Stimulated activated CD8-positive, alpha-beta memory T cell treated with anti-CD3 and anti-CD28 coated beads, Interleukin-15, amount 100 ng/mL, for 24 hours (primary cell): ENCODE measurements around the gene CTAGE1.
"Not testable (repeated sequence)": the region's sequence is repeated elsewhere in the genome, so short reads cannot be mapped to it uniquely, and the experiment has no call there.

Source experiments
- DNase-seq: peaks from one replicate; pipeline ENCODE4 v3.0.0-alpha.2; 2020; ENCODE audit warnings: low read depth

Gene CTAGE1

GRCh38 chr18:22434973-22435608 is 17.4 kb upstream of the CTAGE1 start:
- no peak for DNase-seq

- no peak for DNase-seq
These were observed 16.2 kb upstream of the CTAGE1 start for GRCh38 chr18:22433956-22434355.

- no peak for DNase-seq
These were observed 15.0 kb upstream of the CTAGE1 start for GRCh38 chr18:22432657-22433137.

GRCh38 chr18:22429564-22429963 is 11.8 kb upstream of the CTAGE1 start:
- no peak for DNase-seq

- DNase-seq = no peak
These were observed 11.0 kb upstream of the CTAGE1 start for GRCh38 chr18:22428672-22429071.

GRCh38 chr18:22427822-22428549 is 10.3 kb upstream of the CTAGE1 start:
- no peak for DNase-seq

GRCh38 chr18:22424565-22424963 is 6.8 kb upstream of the CTAGE1 start:
- DNase-seq = no peak

- no peak for DNase-seq
These were observed 6.3 kb upstream of the CTAGE1 start for GRCh38 chr18:22423878-22424564.

GRCh38 chr18:22422909-22423548 is 5.3 kb upstream of the CTAGE1 start:
- DNase-seq = no peak

GRCh38 chr18:22420652-22421051 is 2.9 kb upstream of the CTAGE1 start:
- no peak for DNase-seq

GRCh38 chr18:22412176-22412911 is 5.4 kb downstream of the CTAGE1 start:
- DNase-seq = no peak

- no peak for DNase-seq
These were observed 6.3 kb downstream of the CTAGE1 start for GRCh38 chr18:22411446-22411845.

GRCh38 chr18:22410126-22410525 is 7.6 kb downstream of the CTAGE1 start:
- no peak for DNase-seq

- no peak for DNase-seq
These were observed 8.3 kb downstream of the CTAGE1 start for GRCh38 chr18:22409445-22409844.

GRCh38 chr18:22408059-22408458 is 9.7 kb downstream of the CTAGE1 start:
- DNase-seq = no peak

GRCh38 chr18:22405142-22405541 is 12.6 kb downstream of the CTAGE1 start:
- no peak for DNase-seq

GRCh38 chr18:22403950-22404349 is 13.8 kb downstream of the CTAGE1 start:
- no peak for DNase-seq

GRCh38 chr18:22399949-22400348 is 17.8 kb downstream of the CTAGE1 start:
- no peak for DNase-seq

- no peak for DNase-seq
These were observed 19.3 kb downstream of the CTAGE1 start for GRCh38 chr18:22398464-22398863.

GRCh38 chr18:22394428-22394827 is 23.3 kb downstream of the CTAGE1 start:
- DNase-seq = no peak

- DNase-seq = not testable (repeated sequence)
These were observed 24.6 kb downstream of the CTAGE1 start for GRCh38 chr18:22393164-22393563.
